Skeletal muscle cell (primary cell): Measurements from ENCODE around the gene TPBGL.
"Not testable (repeated sequence)": the region's sequence is repeated elsewhere in the genome, so short reads cannot be mapped to it uniquely, and the experiment has no call there.

Experiments used
- DNase-seq: peaks from one replicate; pipeline ENCODE4 v3.0.0-alpha.2; 2010; ENCODE audit warnings: low read depth
- H3K4me3 ChIP-seq: 2 replicates; pipeline ENCODE4 v1.5.1; 2011; ENCODE audit warnings: low read depth, mild to moderate bottlenecking, control low read depth, low read length, moderate library complexity

TPBGL gene

DNA sequence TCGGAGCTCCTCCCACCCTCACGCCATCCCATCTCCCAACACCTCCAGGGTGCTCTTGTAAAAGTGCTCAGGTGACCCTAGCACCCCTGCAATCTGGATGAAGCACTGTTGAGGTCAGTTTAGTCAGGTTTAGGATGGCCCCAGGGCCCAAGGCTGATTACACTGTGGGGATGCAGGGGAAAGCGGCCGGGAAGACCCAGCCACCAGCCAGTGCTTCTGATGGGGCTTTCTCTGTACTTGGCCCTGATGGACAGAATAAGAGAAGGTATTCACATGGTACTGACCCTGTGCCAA lies 28.7 kb downstream of the TPBGL start:
- H3K4me3 ChIP-seq, result no peak overlapping the region
- DNase-seq, result no peak

DNA sequence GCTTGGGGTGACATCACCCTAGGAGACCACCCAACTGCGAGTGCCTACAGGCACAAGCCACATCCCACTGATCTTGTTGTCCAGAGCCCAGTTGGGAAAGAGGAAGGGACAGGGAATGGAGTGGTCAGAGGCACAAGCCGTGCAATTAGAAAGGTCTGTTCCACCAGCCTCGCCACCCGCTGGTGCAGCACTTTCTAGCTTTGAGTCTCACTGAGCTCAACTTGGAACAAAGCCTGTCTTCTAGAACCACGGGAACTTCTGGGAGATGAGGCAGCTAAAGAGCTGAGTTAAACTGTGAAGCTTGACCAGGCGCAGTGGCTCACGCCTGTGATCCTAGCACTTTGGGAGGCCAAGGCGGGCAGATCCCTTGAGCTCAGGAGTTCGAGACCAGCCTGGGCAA lies 29.3 kb downstream of the TPBGL start:
- no peak overlapping the region for H3K4me3 ChIP-seq
- DNase-seq, result no peak

DNA sequence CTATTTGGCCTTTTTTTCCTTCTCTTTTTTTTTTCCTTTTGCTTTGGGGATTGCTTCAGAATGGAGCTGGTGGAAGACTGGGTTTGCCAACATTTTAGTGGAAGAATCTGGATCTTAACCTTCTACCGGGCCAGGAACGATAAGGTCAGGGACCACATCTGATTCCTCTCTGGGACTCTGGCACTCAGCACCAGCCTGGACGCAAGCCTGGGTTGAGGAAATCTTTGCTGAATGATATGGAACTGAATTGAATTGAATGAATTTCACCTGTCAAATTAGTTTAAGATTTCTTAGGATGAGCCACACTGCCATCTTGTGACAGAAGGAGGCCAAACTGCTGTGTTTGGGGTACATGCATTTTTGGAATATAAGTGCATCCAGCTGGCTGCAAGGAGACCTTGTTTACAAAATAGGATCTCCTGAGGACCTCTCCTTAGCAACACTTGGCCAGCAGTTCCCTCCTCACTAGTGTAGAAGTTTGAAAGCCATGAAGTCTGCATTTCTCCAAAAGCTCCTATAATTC lies 30.4 kb downstream of the TPBGL start:
- no peak overlapping the region for H3K4me3 ChIP-seq
- DNase-seq, result no peak

DNA sequence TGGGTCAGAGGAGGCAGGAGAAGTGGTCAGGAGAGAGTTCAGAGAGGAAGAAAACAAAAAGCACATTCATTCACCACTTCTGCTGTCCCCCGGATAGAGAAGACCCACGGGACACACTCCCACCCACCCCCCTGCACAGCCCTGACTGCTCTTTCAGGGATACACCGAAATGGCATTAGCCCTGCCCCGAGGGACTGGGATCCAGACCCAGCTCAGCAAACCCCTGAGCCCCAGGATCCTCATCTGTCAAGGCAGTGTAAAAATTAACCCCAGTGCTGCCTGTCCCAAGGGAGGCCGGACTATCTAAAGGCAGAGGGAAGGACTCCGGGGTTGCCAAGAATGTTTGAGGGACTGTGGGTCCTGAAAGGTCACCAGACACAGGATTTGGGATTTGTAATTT lies 31.2 kb downstream of the TPBGL start:
- no peak for DNase-seq
- no peak overlapping the region for H3K4me3 ChIP-seq

GRCh38 chr11:75272391-75272790 lies 31.8 kb downstream of the TPBGL start:
- no peak overlapping the region for H3K4me3 ChIP-seq
- DNase-seq, result no peak

DNA sequence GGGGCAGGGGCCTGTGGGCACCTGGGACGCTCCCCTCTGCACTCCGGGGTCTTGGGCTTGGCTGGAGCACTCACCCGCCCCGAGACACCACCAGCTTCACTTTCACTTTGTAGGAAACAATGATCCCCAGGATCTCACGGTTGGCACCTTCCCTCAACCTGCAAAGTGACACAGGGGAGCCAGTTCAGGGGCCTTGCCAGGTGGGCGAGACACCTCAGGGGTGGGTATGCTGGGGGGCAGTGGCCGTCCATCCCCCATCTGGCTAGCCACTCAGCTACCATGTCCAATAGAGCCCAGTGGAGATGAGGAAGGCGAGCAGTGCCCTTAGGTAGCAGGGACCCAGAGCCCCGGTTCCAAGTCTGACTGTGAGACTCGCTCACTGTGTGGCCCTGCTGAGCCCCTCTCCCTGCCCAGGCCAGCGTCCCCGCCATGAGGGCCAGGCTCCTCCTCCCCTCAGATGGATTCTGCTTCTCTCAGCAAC lies 32.3 kb downstream of the TPBGL start:
- H3K4me3 ChIP-seq, result no peak overlapping the region
- DNase-seq, result no peak

- DNase-seq, result no peak
- no peak overlapping the region for H3K4me3 ChIP-seq
Observed at GRCh38 chr11:75273411-75274391, 33.1 kb downstream of the TPBGL start.

DNA sequence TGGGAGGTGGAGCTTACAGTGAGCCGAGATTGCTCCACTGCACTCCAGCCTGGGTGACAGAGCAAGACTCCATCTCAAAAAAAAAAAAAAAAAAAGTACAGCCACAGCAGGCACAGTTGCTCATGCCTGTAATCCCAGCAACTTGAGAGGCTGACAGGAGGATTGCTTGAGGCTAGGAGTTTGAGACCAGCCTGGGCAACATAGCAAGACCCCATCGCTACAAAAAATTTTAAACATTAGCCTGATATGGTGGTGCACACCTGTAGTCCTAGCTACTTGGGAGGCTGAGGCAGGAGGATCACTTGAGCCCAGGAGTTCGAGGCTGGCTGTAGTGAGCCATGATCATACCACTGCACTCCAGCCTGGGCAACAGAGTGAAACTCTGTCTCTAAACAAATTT lies 34.1 kb downstream of the TPBGL start:
- not testable (repeated sequence) for H3K4me3 ChIP-seq, DNase-seq

- DNase-seq, result no peak
- H3K4me3 ChIP-seq, result no peak overlapping the region
Observed at GRCh38 chr11:75275581-75275980, 35.0 kb downstream of the TPBGL start.

DNA sequence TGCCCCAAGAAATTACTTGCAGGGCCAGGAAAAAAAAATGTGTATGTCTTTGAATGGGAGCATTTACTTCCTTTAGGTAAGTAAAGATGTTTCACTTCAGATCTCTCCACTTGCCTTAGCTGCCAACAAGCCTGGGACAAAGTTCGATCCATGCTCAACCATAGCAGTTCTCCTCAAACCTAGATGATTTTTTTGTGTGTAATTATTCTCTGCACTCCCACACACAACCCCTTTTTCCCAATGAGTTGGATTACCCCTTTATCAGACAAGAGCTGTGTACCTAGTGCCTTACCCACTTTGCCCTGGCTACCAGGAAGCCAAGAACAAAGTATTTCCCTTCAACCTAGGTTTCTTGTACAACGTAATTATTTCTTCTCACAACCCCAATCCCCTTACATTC lies 35.6 kb downstream of the TPBGL start:
- no peak overlapping the region for H3K4me3 ChIP-seq
- no peak for DNase-seq

GRCh38 chr11:75276686-75277085 lies 36.1 kb downstream of the TPBGL start:
- DNase-seq, result no peak
- no peak overlapping the region for H3K4me3 ChIP-seq

GRCh38 chr11:75277211-75277805 lies 36.7 kb downstream of the TPBGL start:
- no peak for DNase-seq
- no peak overlapping the region for H3K4me3 ChIP-seq

- H3K4me3 ChIP-seq, result no peak overlapping the region
- DNase-seq, result no peak
Observed at GRCh38 chr11:75277991-75278790, 37.6 kb downstream of the TPBGL start.

DNA sequence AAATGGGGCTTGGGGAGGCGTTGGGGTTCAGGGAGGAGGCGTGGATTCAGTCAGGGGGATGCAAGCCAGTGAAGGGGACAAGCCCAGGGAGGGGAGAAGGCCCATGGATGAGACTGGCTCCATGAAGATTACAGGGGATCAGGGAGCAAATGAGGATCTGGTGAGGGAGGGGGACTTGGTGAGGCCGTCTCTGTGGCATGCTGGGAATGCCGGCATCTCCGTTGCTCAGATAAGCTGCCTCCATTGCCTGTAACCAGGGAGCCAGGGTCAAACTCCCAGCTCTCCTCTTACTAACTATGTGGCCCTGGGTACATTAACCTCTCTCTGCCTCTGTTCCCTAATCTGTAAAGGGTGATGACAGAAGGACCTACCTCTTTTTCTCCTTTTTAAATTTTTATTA lies 38.7 kb downstream of the TPBGL start:
- DNase-seq, result no peak
- no peak overlapping the region for H3K4me3 ChIP-seq

DNA sequence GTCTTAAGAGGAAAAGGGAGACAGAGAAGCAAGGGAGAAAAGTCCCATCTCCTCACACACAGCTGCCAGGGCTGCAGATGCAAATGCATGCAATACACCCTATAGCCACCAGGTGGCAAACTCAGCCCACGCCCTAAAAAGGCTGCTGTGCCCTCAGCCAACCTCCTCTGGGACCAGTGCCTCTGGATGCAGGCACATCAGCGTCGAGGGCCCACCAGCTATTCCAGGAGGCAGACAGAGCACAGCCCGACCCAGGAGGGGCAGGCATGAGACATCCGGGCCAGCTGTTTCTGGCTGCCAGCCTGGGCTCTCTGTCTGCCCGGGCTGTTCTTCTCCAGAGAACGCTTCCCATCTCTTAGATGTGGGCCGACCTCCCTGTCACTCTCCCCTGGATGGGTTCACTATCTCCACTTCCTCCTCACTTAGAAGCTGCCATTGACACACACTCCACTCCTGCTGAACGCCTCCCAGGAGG lies 39.7 kb downstream of the TPBGL start:
- H3K4me3 ChIP-seq, result no peak overlapping the region
- DNase-seq, result peak; percentile 19

DNA sequence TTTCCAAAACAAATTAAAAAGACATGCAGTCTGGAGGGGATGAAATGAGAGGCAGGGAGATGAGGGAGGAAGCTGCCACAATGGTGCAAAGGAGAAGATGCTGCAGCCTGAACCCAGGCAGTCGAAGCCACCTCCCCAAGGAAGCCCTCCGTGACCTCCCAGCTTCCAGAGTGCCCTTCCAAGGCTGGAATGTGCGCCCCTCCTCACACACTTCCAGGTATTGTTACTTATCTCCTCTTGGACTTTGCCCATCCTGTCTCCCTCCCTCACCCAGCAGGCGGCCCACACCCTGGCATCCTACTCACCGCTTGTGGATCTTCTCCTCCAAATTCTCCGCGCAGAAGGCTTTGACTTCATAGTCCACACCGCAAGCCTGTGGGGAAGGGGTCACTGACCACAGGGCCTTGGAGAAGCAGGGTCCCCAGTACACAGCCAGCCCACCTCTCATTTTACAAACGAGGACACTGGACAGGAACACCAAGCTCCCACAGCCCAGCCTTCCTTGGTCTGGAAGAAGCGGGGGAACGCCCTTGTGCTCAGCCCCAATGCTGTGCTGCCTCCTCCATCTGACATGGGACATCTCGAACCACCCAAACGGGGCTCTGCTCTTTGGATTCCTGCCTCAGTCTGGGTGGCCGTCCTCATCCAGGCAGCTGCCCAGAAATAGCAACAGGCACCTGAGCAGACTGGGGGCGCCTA lies 40.3 kb downstream of the TPBGL start:
- DNase-seq, result no peak
- no peak overlapping the region for H3K4me3 ChIP-seq

GRCh38 chr11:75281469-75282095 lies 41.0 kb downstream of the TPBGL start:
- no peak for DNase-seq
- H3K4me3 ChIP-seq, result no peak overlapping the region

DNA sequence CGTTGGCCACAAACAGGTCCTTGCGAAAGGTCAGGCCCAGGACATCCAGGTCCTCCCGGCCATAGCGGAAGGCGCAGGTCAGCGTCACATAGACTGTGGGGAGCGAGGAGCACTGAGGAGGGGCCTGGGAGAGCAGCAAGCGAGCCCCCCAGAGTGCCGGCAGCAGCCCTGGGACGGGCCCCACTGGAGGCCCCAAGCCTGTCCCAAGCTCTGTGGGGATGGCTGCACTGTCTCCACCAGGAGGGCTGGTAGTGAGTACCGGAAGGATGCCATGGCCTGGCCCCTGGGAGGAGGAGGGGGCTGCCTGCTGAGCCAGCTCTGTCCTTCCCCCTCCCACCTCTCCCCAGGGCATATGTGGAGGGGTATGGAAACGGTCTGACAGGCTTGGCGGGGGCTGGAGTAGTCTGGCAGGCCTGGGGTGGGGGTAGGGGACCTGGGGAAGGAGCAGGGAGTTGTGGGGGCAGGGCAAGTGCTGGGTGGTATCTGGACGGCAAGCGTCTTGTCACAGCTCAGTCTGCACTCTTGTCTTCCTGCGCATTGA lies 42.9 kb downstream of the TPBGL start:
- no peak for DNase-seq
- H3K4me3 ChIP-seq, result no peak overlapping the region
